Epithelial cell of esophagus (primary cell): ENCODE measurements around the gene DYSF.

ENCODE experiments used
- DNase-seq: peaks from one replicate; pipeline ENCODE4 v3.0.0; 2010; ENCODE audit warnings: low read depth
- H3K4me3 ChIP-seq: 2 replicates; pipeline ENCODE4 v1.5.1; 2011; ENCODE audit warnings: mild to moderate bottlenecking, low read length, control low read depth
- CTCF ChIP-seq: IDR thresholded peaks from 2 replicates; pipeline ENCODE4 v1.5.1; 2011; ENCODE audit warnings: low read depth, mild to moderate bottlenecking, low read length, control low read depth, inconsistent platforms; ENCODE audit not compliant: insufficient read depth; ENCODE audit errors: missing control alignments

The DYSF gene

GRCh38 chr2:71702071-71702970, 249.0 kb downstream of the DYSF start:
- no peak for DNase-seq
- no peak for TF ChIP-seq CTCF
- no peak overlapping the region for H3K4me3 ChIP-seq

GRCh38 chr2:71702971-71703898, 249.9 kb downstream of the DYSF start:
- no peak overlapping the region for H3K4me3 ChIP-seq
- TF ChIP-seq CTCF, result no peak
- DNase-seq, result no peak

DNA sequence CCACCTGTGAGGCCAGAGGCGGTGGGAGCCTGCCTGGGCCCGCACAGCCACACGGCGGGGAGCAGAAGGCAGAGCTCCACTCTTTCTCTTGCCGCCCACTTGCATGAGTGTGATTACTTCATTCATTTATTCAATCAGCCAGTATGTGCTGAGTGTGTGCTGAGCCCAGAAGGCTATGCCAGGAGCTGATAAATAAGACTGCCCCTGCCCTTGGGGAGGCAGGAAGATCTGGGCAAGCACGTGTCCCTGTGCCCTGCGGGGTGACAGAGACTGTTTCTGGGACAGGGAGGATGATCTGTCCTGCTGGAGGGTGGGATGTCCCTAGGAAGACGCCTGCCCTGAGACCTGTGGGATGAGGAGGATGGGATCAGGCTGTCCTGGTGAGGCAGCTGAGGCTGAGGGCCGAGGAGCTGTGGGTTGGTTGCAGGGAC, 250.8 kb downstream of the DYSF start:
- no peak overlapping the region for H3K4me3 ChIP-seq
- no peak for TF ChIP-seq CTCF
- no peak for DNase-seq

- TF ChIP-seq CTCF, result no peak
- H3K4me3 ChIP-seq, result no peak overlapping the region
- DNase-seq, result no peak
These were observed 251.3 kb downstream of the DYSF start for GRCh38 chr2:71704688-71705087.

GRCh38 chr2:71705171-71705960, 252.0 kb downstream of the DYSF start:
- TF ChIP-seq CTCF, result no peak
- DNase-seq, result no peak
- no peak overlapping the region for H3K4me3 ChIP-seq

DNA sequence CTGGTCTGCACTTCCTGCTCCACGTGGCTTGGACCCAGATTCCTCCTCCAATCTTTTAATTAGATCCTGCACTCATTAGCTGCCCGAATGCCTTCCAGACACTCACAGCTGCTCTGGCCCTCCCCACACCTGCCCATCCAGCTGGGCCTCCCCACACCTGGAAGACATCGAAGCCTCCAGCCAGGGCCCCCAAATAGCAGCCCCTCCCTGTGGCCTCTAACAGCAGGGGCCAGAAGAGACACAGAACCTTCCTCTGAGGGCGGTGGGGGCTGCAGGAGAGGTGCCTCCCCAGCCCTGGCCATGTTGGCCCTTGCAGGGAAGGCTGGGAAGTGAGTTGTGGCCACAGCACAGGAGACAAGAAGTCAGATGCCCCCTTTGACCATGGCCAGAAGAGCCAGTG, 252.8 kb downstream of the DYSF start:
- no peak overlapping the region for H3K4me3 ChIP-seq
- no peak for TF ChIP-seq CTCF
- no peak for DNase-seq
